22Rv1 (cell line): ENCODE measurements around the gene RGS7.

Source experiments
- H3K27ac ChIP-seq: fragments of 450-650 bp; 2 replicates; pipeline ENCODE4 v1.5.1; 2017
- ZFX ChIP-seq: fragments of 450-650 bp; IDR thresholded peaks from 2 replicates; pipeline ENCODE4 v1.6.1; 2017; ENCODE audit warnings: antibody characterized with exemption, borderline replicate concordance
- TF ChIP-seq, protein P1 (sequence below): fragments of 450-650 bp; IDR thresholded peaks from 2 replicates; pipeline ENCODE4 v1.5.1; 2017; ENCODE audit warnings: mild to moderate bottlenecking

Gene RGS7

DNA sequence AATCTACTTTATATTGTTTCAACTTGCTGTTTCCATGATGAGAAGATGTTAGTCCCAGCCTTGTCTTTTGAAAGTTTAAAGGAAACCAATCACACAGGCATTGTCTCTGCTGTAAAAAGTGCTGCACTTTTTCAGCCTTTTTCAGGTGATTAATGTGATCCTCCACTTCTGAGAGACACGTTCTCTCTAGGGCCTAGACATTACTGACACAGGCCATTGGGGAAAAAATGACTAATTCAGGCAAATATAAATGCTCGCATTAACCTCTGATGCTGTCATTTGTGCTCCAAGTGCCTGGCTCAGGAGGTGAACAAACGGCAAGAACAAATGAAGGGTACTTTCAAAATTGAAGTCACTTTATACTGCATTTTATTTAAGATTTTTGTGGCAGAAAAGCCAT is 32.4 kb upstream of the RGS7 start:
- no peak for TF ChIP-seq ZFX
- TF ChIP-seq, protein P1, sequence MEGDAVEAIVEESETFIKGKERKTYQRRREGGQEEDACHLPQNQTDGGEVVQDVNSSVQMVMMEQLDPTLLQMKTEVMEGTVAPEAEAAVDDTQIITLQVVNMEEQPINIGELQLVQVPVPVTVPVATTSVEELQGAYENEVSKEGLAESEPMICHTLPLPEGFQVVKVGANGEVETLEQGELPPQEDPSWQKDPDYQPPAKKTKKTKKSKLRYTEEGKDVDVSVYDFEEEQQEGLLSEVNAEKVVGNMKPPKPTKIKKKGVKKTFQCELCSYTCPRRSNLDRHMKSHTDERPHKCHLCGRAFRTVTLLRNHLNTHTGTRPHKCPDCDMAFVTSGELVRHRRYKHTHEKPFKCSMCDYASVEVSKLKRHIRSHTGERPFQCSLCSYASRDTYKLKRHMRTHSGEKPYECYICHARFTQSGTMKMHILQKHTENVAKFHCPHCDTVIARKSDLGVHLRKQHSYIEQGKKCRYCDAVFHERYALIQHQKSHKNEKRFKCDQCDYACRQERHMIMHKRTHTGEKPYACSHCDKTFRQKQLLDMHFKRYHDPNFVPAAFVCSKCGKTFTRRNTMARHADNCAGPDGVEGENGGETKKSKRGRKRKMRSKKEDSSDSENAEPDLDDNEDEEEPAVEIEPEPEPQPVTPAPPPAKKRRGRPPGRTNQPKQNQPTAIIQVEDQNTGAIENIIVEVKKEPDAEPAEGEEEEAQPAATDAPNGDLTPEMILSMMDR, result no peak
- H3K27ac ChIP-seq, result no peak overlapping the region

DNA sequence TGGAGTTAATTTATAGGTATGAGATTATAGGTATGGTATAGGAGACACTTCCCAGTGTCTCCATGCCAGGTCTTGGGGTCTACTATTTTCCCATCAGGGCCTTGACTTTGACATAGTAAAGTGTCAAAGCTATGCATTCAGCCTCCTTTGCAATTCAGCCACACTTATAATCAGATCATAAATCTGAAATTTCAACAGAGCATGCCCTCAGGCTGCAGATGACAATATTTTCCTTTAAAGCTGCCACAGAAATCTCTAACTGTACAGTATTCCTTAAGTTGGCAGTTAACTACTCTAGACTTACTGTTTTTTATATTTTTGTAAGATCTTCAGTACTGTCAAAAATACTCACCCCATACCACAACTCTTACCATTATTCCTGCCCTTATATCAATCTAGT is 30.2 kb upstream of the RGS7 start:
- no peak overlapping the region for H3K27ac ChIP-seq
- TF ChIP-seq ZFX, result no peak
- TF ChIP-seq, protein P1, result no peak

DNA sequence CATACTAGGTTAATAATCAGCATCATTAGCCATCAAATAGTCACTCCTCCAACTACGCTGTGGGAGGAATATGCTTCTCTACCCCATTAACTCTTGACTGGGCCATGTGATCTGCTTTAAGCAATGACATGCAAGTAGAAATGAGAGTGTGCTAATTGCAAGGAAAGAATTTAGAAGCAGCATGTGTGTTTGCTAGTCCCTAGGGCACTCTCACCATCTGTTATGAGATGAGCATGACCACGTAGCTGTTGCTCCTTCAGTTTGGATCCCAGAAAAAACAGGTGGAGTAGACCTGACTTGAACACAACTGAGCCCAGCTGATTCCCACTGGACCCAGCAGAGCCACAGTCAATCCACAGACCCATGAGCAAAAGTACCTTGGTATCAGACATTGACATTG is 19.7 kb upstream of the RGS7 start:
- TF ChIP-seq, protein P1, result no peak

DNA sequence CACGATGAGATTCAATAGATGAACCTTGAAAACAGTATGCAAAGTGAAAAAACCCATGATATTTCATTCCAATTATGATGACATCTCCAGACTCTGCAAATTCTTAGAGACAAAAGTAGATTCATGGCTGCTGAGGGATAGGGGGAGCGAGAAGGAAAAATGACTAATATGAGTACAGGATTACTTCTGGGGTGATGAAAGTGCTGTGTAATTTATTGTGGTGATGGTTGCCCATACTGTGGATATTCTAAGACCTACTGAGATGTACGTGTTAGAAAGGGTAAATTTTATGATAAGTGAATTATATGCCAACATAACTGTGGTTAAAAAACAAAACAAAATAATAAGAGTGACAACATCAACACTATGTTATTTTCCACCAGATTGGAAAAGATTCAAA is 18.9 kb upstream of the RGS7 start:
- TF ChIP-seq ZFX, result no peak
- TF ChIP-seq, protein P1, result no peak
- H3K27ac ChIP-seq, result no peak overlapping the region

More for the DNA sequence above, 19.7 kb upstream of the RGS7 start:
- H3K27ac ChIP-seq, result no peak overlapping the region

DNA sequence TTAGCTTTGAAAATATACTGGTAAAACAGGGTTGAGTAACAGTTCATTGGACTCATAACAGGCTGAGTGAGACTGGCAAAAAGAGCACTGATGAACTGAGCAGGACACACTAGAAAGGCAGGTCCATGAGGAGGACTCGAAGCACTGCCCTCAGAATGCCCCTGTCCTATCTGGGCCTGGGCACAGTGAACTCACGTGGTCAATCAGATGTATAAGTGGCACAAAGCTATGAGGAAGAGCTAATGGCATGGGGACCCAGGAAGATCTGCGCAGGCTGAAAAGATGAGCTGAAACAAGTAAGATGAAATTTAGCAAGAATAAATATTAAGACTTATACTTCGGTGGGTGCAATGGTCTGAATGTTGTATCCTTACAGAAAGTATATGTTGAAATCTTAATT is 9.2 kb upstream of the RGS7 start:
- no peak overlapping the region for H3K27ac ChIP-seq
- no peak for TF ChIP-seq ZFX
- TF ChIP-seq, protein P1, result no peak

DNA sequence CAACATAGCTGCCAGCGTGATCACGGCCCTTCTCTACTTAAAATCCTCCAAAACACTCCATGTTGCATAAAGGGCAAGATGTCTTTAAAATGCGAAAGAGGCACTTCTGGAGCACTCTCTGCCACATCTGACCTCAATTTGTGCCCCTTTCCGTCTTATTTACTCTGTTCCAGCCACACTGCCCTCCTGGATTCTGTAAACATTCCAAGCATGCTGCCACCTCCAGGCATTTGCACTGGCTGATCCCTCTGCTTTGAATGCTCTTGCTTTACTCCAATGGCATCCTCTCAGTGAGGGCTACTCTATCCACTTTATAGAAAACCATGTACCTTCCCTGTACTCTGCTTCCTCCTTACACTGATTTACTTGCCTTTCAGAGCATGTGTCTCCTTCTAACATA is 5.3 kb upstream of the RGS7 start:
- TF ChIP-seq ZFX, result no peak
- TF ChIP-seq, protein P1, result no peak
- no peak overlapping the region for H3K27ac ChIP-seq

DNA sequence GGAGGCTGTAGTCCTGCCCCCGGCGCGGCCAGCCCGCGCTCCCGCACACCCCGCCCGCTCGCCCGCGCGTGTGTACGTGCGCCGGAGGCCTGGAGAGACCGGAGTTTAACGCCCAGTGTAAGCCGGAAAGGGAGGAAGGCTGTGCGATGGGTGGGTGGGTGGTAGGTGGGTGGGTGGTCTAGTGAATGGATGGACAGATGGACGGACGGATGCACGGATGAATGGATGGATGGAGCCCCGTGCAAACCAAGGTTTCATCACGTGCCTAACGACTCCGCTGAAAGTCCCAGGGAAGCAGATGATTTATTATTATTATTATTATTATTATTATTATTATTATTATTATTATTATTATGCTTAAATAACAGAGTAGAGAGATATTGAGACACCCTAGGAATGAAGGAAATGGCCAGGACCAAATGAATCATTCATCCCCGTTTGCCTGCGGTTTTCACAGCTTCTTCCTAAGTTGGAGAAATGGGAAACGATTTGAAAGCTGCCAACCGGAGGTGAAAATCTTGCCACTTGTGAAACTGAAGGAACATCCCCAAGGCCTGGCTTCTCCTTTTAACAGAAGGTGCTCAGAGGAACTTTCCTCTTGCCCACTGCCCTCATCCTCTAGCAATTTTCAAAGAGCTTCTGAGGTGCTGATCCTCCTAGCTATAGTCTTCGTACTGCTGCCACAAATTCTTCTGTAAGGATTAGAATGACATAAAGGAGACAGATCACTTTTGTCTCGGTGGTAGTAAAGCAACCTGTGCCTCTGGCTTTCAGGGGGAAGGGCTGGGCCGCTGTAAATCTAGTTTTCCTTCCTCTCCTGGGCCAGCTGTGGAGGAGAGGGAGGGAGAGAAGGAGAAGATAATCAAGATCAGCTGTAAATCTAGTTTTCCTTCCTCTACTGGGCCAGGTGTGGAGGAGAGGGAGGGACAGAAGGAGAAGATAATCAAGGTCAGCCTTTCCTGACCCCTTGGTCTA is 648 bp upstream of the RGS7 start:
- TF ChIP-seq, protein P1, result no peak
- no peak for TF ChIP-seq ZFX
- no peak overlapping the region for H3K27ac ChIP-seq
